GM12878 (cell line): ENCODE data around the gene SNRPA. TPM values are rescaled to one million over a fixed set of nuclear protein-coding genes. Genes with fewer than 3 reads are reported as not detected.

ENCODE experiments used
- ATAC-seq: fragments of 200-7000 bp; cut with Tn5 transposase; 3 replicates; pipeline ENCODE4 v1.9.1; 2020; ENCODE audit warnings: mild to moderate bottlenecking, moderate library complexity
- BruUV-seq: library from RNA; stranded (reverse); fragments of 400-500 nt; replicated peaks from 2 replicates; lab custom pipeline; 2021; lab: Mats Ljungman, UMichigan
- CTCF ChIA-PET: fragments of 300-600 bp; sonication (Branson Sonifier 250); formaldehyde crosslinking; extraction: SDS; loops from one replicate; lab custom pipeline; 2021; ENCODE audit warnings: inconsistent platforms; lab: Yijun Ruan, JAX
- POLR2A ChIA-PET: fragments of 350-600 bp; formaldehyde crosslinking; extraction: SDS; loops from one replicate; lab custom pipeline; 2021; ENCODE audit warnings: inconsistent platforms; lab: Charles Lee
- RAD21 ChIA-PET: fragments of 300-600 bp; sonication (Branson Sonifier 250); formaldehyde crosslinking; loops from one replicate; lab custom pipeline; 2023; ENCODE audit warnings: antibody characterized with exemption; ENCODE audit not compliant: unreplicated experiment; lab: Charles Lee
- SMC1A ChIA-PET: fragments of 300-600 bp; sonication (Branson Sonifier 250); formaldehyde crosslinking; loops from one replicate; lab custom pipeline; 2023; ENCODE audit not compliant: unreplicated experiment, uncharacterized antibody; lab: Charles Lee
- DNase-seq: peaks from one replicate; pipeline ENCODE4 v3.0.0-alpha.2; 2011; ENCODE audit warnings: low read depth, low spot score
- FAIRE-seq: peaks from 3 replicates; lab custom pipeline; 2011; peaks lifted over from hg19 to GRCh38; lab: Jason Lieb, UNC
- H2AFZ ChIP-seq: 2 replicates; pipeline ENCODE4 v1.6.0; 2011; ENCODE audit warnings: low read depth, low read length, control low read depth; ENCODE audit not compliant: control insufficient read depth
- H3K27ac ChIP-seq: 2 replicates; pipeline ENCODE4 v1.5.1; 2011; ENCODE audit warnings: control low read depth; ENCODE audit not compliant: control insufficient read depth, insufficient read depth
- H3K27me3 ChIP-seq, 2 experiments: replicated peaks in 1 of 2; 2 replicates each; pipeline versions ENCODE4 v1.6.0 to v1.6.1; 2011; ENCODE audit warnings: low read length in 1 of 2; ENCODE audit not compliant: control insufficient read depth in 2 of 2, insufficient read depth in 2 of 2
- H3K36me3 ChIP-seq, 2 experiments: 2 replicates each; pipeline ENCODE4 v1.5.1; 2011; ENCODE audit warnings: low read length in 1 of 2; ENCODE audit not compliant: control insufficient read depth in 2 of 2, insufficient read depth in 2 of 2
- H3K4me1 ChIP-seq: 2 replicates; pipeline ENCODE4 v1.6.1; 2011; ENCODE audit warnings: mild to moderate bottlenecking, low read length, moderate library complexity, mixed read lengths; ENCODE audit not compliant: control insufficient read depth, insufficient read depth
- H3K4me2 ChIP-seq: 2 replicates; pipeline ENCODE4 v1.6.0; 2011; ENCODE audit warnings: control low read depth; ENCODE audit not compliant: control insufficient read depth, insufficient read depth
- H3K4me3 ChIP-seq: fragments of 200-600 bp; sonication (generic); 2 replicates; pipeline ENCODE4 v1.5.1; 2016
- H3K79me2 ChIP-seq: 2 replicates; pipeline ENCODE4 v1.6.0; 2011; ENCODE audit warnings: low read length; ENCODE audit not compliant: control insufficient read depth, insufficient read depth
- H3K9ac ChIP-seq: 2 replicates; pipeline ENCODE4 v1.8.0; 2011; ENCODE audit warnings: low read length, control low read depth, mixed read lengths; ENCODE audit not compliant: control insufficient read depth, insufficient read depth
- H3K9me3 ChIP-seq: replicated peaks from 3 replicates; pipeline ENCODE4 v1.5.1; 2011; ENCODE audit warnings: mild to moderate bottlenecking, low read length; ENCODE audit not compliant: control insufficient read depth, insufficient read depth
- H4K20me1 ChIP-seq: 2 replicates; pipeline ENCODE4 v1.6.0; 2011; ENCODE audit not compliant: control insufficient read depth, insufficient read depth
- ASH2L ChIP-seq: fragments of 300-600, 200-600 bp; sonication (generic); IDR thresholded peaks from 2 replicates; pipeline ENCODE4 v1.6.1; 2017; ENCODE audit warnings: low read depth, mild to moderate bottlenecking, borderline replicate concordance
- ATF2 ChIP-seq: IDR thresholded peaks from 2 replicates; pipeline ENCODE4 v1.6.1; 2012; ENCODE audit warnings: low read length, inconsistent platforms
- BCL11A ChIP-seq: IDR thresholded peaks from 2 replicates; pipeline ENCODE4 v1.6.1; 2011; ENCODE audit warnings: low read depth, low read length
- HDAC6 ChIP-seq: fragments of 200-600 bp; sonication (generic); IDR thresholded peaks from one replicate; pipeline ENCODE4 v1.8.0; 2017; ENCODE audit warnings: antibody characterized with exemption; ENCODE audit not compliant: unreplicated experiment
- IRF4 ChIP-seq: IDR thresholded peaks from 2 replicates; pipeline ENCODE4 v1.6.1; 2011; ENCODE audit warnings: low read depth, low read length
- NR2C2 ChIP-seq: IDR thresholded peaks from 2 replicates; pipeline ENCODE4 v1.6.1; 2011; ENCODE audit warnings: borderline replicate concordance, low read depth; ENCODE audit not compliant: control insufficient read depth, insufficient read length
- RELA ChIP-seq: fragments of 450-650 bp; IDR thresholded peaks from 2 replicates; pipeline ENCODE4 v1.8.0; 2014; ENCODE audit warnings: borderline replicate concordance; ENCODE audit not compliant: partially characterized antibody
- SIN3A ChIP-seq: IDR thresholded peaks from 2 replicates; pipeline ENCODE4 v1.6.1; 2012; ENCODE audit warnings: low read depth, low read length, improper control_type of control experiment
- SRF ChIP-seq, 2 experiments: IDR thresholded peaks; 2 replicates each; pipeline ENCODE4 v1.6.1; 2011; ENCODE audit warnings: low read depth in 2 of 2, low read length in 2 of 2, mild to moderate bottlenecking in 1 of 2, moderate library complexity in 1 of 2
- STAT1 ChIP-seq: fragments of 450-650 bp; conservative IDR thresholded peaks from 2 replicates; pipeline ENCODE4 v1.6.1; 2014; ENCODE audit warnings: antibody characterized with exemption, mild to moderate bottlenecking
- TCF3 ChIP-seq: IDR thresholded peaks from 2 replicates; pipeline ENCODE4 v1.6.1; 2012; ENCODE audit warnings: low read depth, mild to moderate bottlenecking, low read length, borderline replicate concordance; ENCODE audit not compliant: insufficient read depth
- YBX1 ChIP-seq: fragments of 450-650 bp; IDR thresholded peaks from 2 replicates; pipeline ENCODE4 v1.6.1; 2016; ENCODE audit warnings: antibody characterized with exemption
- YY1 ChIP-seq: IDR thresholded peaks from 2 replicates; pipeline ENCODE4 v1.6.1; 2011; ENCODE audit warnings: low read depth, mild to moderate bottlenecking, low read length
- ZBTB11 ChIP-seq: fragments of 450-650 bp; formaldehyde crosslinking; IDR thresholded peaks from 2 replicates; pipeline ENCODE4 v1.5.0; 2022; ENCODE audit warnings: mild to moderate bottlenecking, missing genetic modification characterization
- ZNF207 ChIP-seq: fragments of 450-650 bp; IDR thresholded peaks from 2 replicates; pipeline ENCODE4 v1.6.1; 2014; ENCODE audit warnings: antibody characterized with exemption, mild to moderate bottlenecking, borderline replicate concordance
- WGBS: methylation state at CpG from one replicate; pipeline ENCODE4 v1.1.6; 2016; ENCODE audit warnings: low lambda C conversion rate; ENCODE audit not compliant: insufficient replicate concordance, insufficient coverage; ENCODE audit errors: missing lambda C conversion rate; 5-methylcytosine and 5-hydroxymethylcytosine counted together
- in situ Hi-C: fragments of 300-500 bp; cut with MboI; formaldehyde crosslinking; loops from 9 replicates; pipeline ENCODE4 v1.14.3; 2018; ENCODE audit warnings: mixed read lengths
- intact Hi-C: fragments of 100-400 bp; cut with micrococcal nuclease; formaldehyde crosslinking; loops from one replicate; pipeline ENCODE4 v1.14.2; 2022; ENCODE audit not compliant: unreplicated experiment
- polyA plus RNA-seq, 11 experiments: library from polyadenylated mRNA; depleted of rRNA in 4 of 11; unstranded in 6 of 11; stranded (reverse) in 5 of 11; fragments of >200 nt; fragmentation: Nextera tagmentation in 4 of 11; fragmentation: Illumina TruSeq in 1 of 11; extraction: Ambion mirVana in 4 of 11; extraction: Trizol in 1 of 11; gene quantifications; 1 replicate in 1 of 11; 2 replicates in 10 of 11; pipeline versions ENCODE4 v1.2.1 to v1.2.3, GENCODE V29; 2011 to 2016; ENCODE audit warnings: inconsistent platforms in 2 of 11, missing spikeins in 2 of 11, low read depth in 1 of 11
- total RNA-seq, 4 experiments: library from RNA; depleted of rRNA in 3 of 4; stranded (reverse); fragments of >200 nt in 3 of 4; fragmentation: Illumina TruSeq in 1 of 4; extraction: Trizol in 1 of 4; gene quantifications; 2 replicates each; pipeline versions ENCODE4 v1.2.1 to v1.2.3, GENCODE V29; 2013 to 2021
- TF ChIP-seq, protein P1 (sequence below): fragments of 450-650 bp; IDR thresholded peaks from 2 replicates; pipeline ENCODE4 v1.6.1; 2017; ENCODE audit warnings: low read depth, mild to moderate bottlenecking, moderate library complexity

Gene SNRPA
- total and polyA plus RNA-seq, 10 of the 15 experiments (the other 5 are each of a cell fraction or from before 2014, with no cell fraction given) = 14.8 to 299 (median 202) TPM

GRCh38 chr19:40744554-40745401 lies 6.2 kb upstream of the SNRPA start (continued):
- TF ChIP-seq ATF2 (no peak), HDAC6 (no peak), SRF (IDR thresholded peaks at IDR 0.05; ENCODE audit: low read depth in 2 of 2, low read length in 2 of 2) (no peak)

DNA sequence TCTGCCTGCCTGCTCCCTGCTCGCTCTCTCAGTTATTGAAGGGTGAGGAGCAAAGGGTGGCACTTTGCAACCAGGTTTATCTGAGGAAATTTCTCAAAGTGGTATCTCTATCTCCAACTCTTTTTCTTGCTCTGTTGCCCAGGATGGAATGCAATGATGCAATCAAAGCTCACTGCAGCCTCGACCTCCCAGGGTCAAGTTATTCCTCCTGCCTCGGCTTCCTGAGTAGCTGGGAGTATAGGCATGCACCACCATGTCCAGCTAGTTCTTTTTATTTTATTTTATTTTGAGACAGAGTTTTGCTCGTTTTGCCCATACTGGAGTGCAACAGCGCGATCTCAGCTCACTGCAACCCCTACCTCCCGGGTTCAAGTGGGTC lies 5.6 kb upstream of the SNRPA start:
- Histone ChIP-seq H3K4me3 (no peak overlapping the region), H3K27me3 (no peaks in the 10 kb centered on the region), H3K9me3 (no peaks in the 10 kb centered on the region), H3K79me2 (peaks cover 25% of the 10 kb centered on the region), H4K20me1 (no peaks in the 10 kb centered on the region), H3K4me1 (peaks cover 8% of the 10 kb centered on the region), H3K4me2 (no peak overlapping the region), H2AFZ (no peak overlapping the region), H3K9ac (no peak overlapping the region), H3K36me3 (no peaks in the 10 kb centered on the region; a peak in 2 of 4 replicates), H3K27ac (no peak overlapping the region)
- RAD21 ChIA-PET = interaction anchor here (1.2 to 16.3 kb wide), 5 partner anchors 9 to 82 kb away, joined by 4 to 291 read pairs (median 6); partner anchors contain the start of genes MIA and RAB4B
- WGBS = 79% methylated on average over 7 of the region's 7 CpGs
- FAIRE-seq (no peak), DNase-seq (no peak), ATAC-seq (no peak)
- POLR2A ChIA-PET = interaction anchor here (1.2 to 2.1 kb wide), 2 partner anchors 9 to 32 kb away, joined by 4 to 6 read pairs; partner anchors contain the start of gene RAB4B
- SMC1A ChIA-PET = interaction anchor here (0.6 to 2.1 kb wide), 7 partner anchors 23 to 340 kb away, joined by 3 to 7 read pairs (median 4); partner anchors contain the start of genes EGLN2 and RAB4B
- intact Hi-C loops (no loop called here), in situ Hi-C loops (no loop called here)
- no TSS peak for BruUV-seq
- CTCF ChIA-PET = interaction anchor here (0.7 to 4.5 kb wide), 4 partner anchors 12 to 74 kb away, joined by 3 to 26 read pairs (median 8); no protein-coding TSS in a partner anchor
- TF ChIP-seq YY1 = no peak
- no peak for TF ChIP-seq IRF4
- TF ChIP-seq RELA = no peak
- no peak for TF ChIP-seq ZBTB11 (CRISPR knock-in tag)
- TF ChIP-seq, protein P1, sequence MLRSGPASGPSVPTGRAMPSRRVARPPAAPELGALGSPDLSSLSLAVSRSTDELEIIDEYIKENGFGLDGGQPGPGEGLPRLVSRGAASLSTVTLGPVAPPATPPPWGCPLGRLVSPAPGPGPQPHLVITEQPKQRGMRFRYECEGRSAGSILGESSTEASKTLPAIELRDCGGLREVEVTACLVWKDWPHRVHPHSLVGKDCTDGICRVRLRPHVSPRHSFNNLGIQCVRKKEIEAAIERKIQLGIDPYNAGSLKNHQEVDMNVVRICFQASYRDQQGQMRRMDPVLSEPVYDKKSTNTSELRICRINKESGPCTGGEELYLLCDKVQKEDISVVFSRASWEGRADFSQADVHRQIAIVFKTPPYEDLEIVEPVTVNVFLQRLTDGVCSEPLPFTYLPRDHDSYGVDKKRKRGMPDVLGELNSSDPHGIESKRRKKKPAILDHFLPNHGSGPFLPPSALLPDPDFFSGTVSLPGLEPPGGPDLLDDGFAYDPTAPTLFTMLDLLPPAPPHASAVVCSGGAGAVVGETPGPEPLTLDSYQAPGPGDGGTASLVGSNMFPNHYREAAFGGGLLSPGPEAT = no peak
- TF ChIP-seq YBX1 = no peak
- TF ChIP-seq NR2C2 = no peak
- TF ChIP-seq BCL11A = no peak
- TF ChIP-seq TCF3 = no peak
- TF ChIP-seq ZNF207 = no peak
- no peak for TF ChIP-seq SIN3A
- no peak for TF ChIP-seq STAT1
- TF ChIP-seq ASH2L = no peak
